GM23338 (cell line): ENCODE data around the gene C2orf42. TPM values are rescaled to one million over a fixed set of nuclear protein-coding genes. Genes with fewer than 3 reads are reported as not detected.

Experiments
- ATAC-seq: fragments of 200-7000 bp; cut with Tn5 transposase; 3 replicates; pipeline ENCODE4 v1.9.1; 2020
- DNase-seq: peaks from one replicate; pipeline ENCODE4 v3.0.0-alpha.2; 2015; ENCODE audit warnings: low spot score
- H2AFZ ChIP-seq: fragments of 200-600 bp; sonication (generic); 2 replicates; pipeline ENCODE4 v1.8.0; 2016; ENCODE audit warnings: antibody characterized with exemption, mild to moderate bottlenecking, moderate library complexity
- H3F3A ChIP-seq: fragments of 200-600 bp; sonication (generic); replicated peaks from 2 replicates; pipeline ENCODE4 v1.8.0; 2017; ENCODE audit warnings: antibody characterized with exemption, mixed run types, low read depth
- H3K27ac ChIP-seq: fragments of 200-600 bp; sonication (generic); 2 replicates; pipeline ENCODE4 v1.6.1; 2016; ENCODE audit warnings: low read depth
- H3K27me3 ChIP-seq: fragments of 200-600 bp; sonication (generic); 2 replicates; pipeline ENCODE4 v1.8.0; 2016; ENCODE audit warnings: mild to moderate bottlenecking, mixed run types, moderate library complexity; ENCODE audit not compliant: insufficient read depth
- H3K36me3 ChIP-seq: fragments of 200-600 bp; sonication (generic); 2 replicates; pipeline ENCODE4 v1.8.0; 2016; ENCODE audit warnings: mild to moderate bottlenecking; ENCODE audit not compliant: insufficient read depth
- H3K4me1 ChIP-seq: fragments of 200-600 bp; sonication (generic); 2 replicates; pipeline ENCODE4 v1.8.0; 2016; ENCODE audit warnings: mild to moderate bottlenecking, moderate library complexity; ENCODE audit not compliant: insufficient read depth
- H3K4me2 ChIP-seq: fragments of 200-600 bp; sonication (generic); 2 replicates; pipeline ENCODE4 v1.7.1; 2017; ENCODE audit warnings: mixed run types
- H3K4me3 ChIP-seq: fragments of 200-600 bp; sonication (generic); 2 replicates; pipeline ENCODE4 v1.6.1; 2016; ENCODE audit warnings: mixed run types
- H3K79me2 ChIP-seq: fragments of 200-600 bp; sonication (generic); replicated peaks from 2 replicates; pipeline ENCODE4 v1.8.0; 2017; ENCODE audit warnings: mild to moderate bottlenecking; ENCODE audit not compliant: insufficient read depth
- H3K9me2 ChIP-seq: fragments of 200-600 bp; sonication (generic); 2 replicates; pipeline ENCODE4 v1.8.0; 2017; ENCODE audit not compliant: insufficient read depth
- H4K20me1 ChIP-seq: fragments of 200-600 bp; sonication (generic); replicated peaks from 2 replicates; pipeline ENCODE4 v1.8.0; 2017; ENCODE audit warnings: mild to moderate bottlenecking; ENCODE audit not compliant: insufficient read depth
- H3K27ac Mint-ChIP-seq: 2 replicates; pipeline ENCODE4 v1.8.0; 2020; ENCODE audit warnings: inconsistent platforms, mild to moderate bottlenecking, moderate library complexity, mixed read lengths
- H3K27me3 Mint-ChIP-seq: 3 replicates; pipeline ENCODE4 v1.8.0; 2022; ENCODE audit warnings: low read depth, mild to moderate bottlenecking, moderate library complexity, mixed read lengths, inconsistent platforms; ENCODE audit not compliant: insufficient read depth, poor library complexity
- H3K36me3 Mint-ChIP-seq: 3 replicates; pipeline ENCODE4 v1.8.0; 2021; ENCODE audit warnings: low read depth, mild to moderate bottlenecking, inconsistent platforms, moderate library complexity, mixed read lengths
- H3K4me1 Mint-ChIP-seq: 3 replicates; pipeline ENCODE4 v1.8.0; 2020; ENCODE audit warnings: mild to moderate bottlenecking, inconsistent platforms, mixed read lengths
- H3K4me3 Mint-ChIP-seq: 3 replicates; pipeline ENCODE4 v1.8.0; 2021; ENCODE audit warnings: moderate library complexity, mild to moderate bottlenecking, inconsistent platforms, mixed read lengths
- H3K9me3 Mint-ChIP-seq: 3 replicates; pipeline ENCODE4 v1.8.0; 2020; ENCODE audit warnings: moderate library complexity, mild to moderate bottlenecking, inconsistent platforms, mixed read lengths
- CREB1 ChIP-seq: fragments of 250-450 bp; sonication (Bioruptor Pico); IDR thresholded peaks from 2 replicates; pipeline ENCODE4 v1.5.0; 2020; ENCODE audit warnings: low read depth, mild to moderate bottlenecking, moderate library complexity
- EZH2 ChIP-seq: fragments of 200-600 bp; sonication (generic); IDR thresholded peaks from one replicate; pipeline ENCODE4 v1.8.0; 2017; ENCODE audit warnings: antibody characterized with exemption, mild to moderate bottlenecking, low read depth; ENCODE audit not compliant: unreplicated experiment
- EZH2phosphoT487 ChIP-seq: fragments of 200-600 bp; sonication (generic); IDR thresholded peaks from one replicate; pipeline ENCODE4 v1.8.1; 2018; ENCODE audit warnings: antibody characterized with exemption; ENCODE audit not compliant: unreplicated experiment
- JUNB ChIP-seq: IDR thresholded peaks from one replicate; pipeline ENCODE4 v1.6.1; 2016; ENCODE audit warnings: antibody characterized with exemption; ENCODE audit not compliant: unreplicated experiment
- NANOG ChIP-seq: IDR thresholded peaks from 2 replicates; pipeline ENCODE4 v1.6.1; 2016; ENCODE audit warnings: antibody characterized with exemption, borderline replicate concordance
- POLR2AphosphoS5 ChIP-seq: IDR thresholded peaks from 2 replicates; pipeline ENCODE4 v1.6.1; 2016; ENCODE audit warnings: antibody characterized with exemption, low read depth
- STAT1 ChIP-seq: IDR thresholded peaks from one replicate; pipeline ENCODE4 v1.6.1; 2016; ENCODE audit warnings: antibody characterized with exemption; ENCODE audit not compliant: unreplicated experiment
- ZNF114 ChIP-seq: fragments of 250-450 bp; sonication (Bioruptor Pico); IDR thresholded peaks from 2 replicates; pipeline ENCODE4 v1.5.0; 2020; ENCODE audit warnings: mild to moderate bottlenecking, moderate library complexity
- ZNF331 ChIP-seq: fragments of 250-450 bp; sonication (Bioruptor Pico); IDR thresholded peaks from 2 replicates; pipeline ENCODE4 v1.5.0; 2020; ENCODE audit warnings: low read depth, mild to moderate bottlenecking, moderate library complexity
- polyA plus RNA-seq: library from polyadenylated mRNA; unstranded; fragments of >200 nt; fragmentation: Nextera tagmentation; extraction: Ambion mirVana; gene quantifications from 2 replicates; pipeline ENCODE4 v1.2.1, GENCODE V29; 2016
- total RNA-seq: library from RNA; depleted of rRNA; stranded (reverse); fragments of >200 nt; shearing (Covaris generic); gene quantifications from 2 replicates; pipeline ENCODE4 v1.2.3, GENCODE V29; 2014
- TF ChIP-seq, protein P1 (sequence below): fragments of 250-450 bp; sonication (Bioruptor Pico); IDR thresholded peaks from 2 replicates; pipeline ENCODE4 v1.5.0; 2020; ENCODE audit warnings: mild to moderate bottlenecking, moderate library complexity
- TF ChIP-seq, protein P2 (sequence below), 2 experiments: fragments of 200-600 bp in 1 of 2; sonication (generic) in 1 of 2; conservative IDR thresholded peaks; 2 replicates each; pipeline versions ENCODE4 v1.5.1 to v1.6.1; 2016 to 2017; ENCODE audit warnings: antibody characterized with exemption in 2 of 2, low read depth in 2 of 2, mild to moderate bottlenecking in 2 of 2, moderate library complexity in 1 of 2
- TF ChIP-seq, protein P3 (sequence below): IDR thresholded peaks from one replicate; pipeline ENCODE4 v1.6.1; 2018; ENCODE audit warnings: antibody characterized with exemption; ENCODE audit not compliant: unreplicated experiment
- TF ChIP-seq, protein P4 (sequence below): IDR thresholded peaks from 2 replicates; pipeline ENCODE4 v1.6.1; 2016; ENCODE audit warnings: antibody characterized with exemption

C2orf42 gene
- total and polyA plus RNA-seq, 2 experiments from 2014 or later = 4.3 to 6.9 TPM

DNA sequence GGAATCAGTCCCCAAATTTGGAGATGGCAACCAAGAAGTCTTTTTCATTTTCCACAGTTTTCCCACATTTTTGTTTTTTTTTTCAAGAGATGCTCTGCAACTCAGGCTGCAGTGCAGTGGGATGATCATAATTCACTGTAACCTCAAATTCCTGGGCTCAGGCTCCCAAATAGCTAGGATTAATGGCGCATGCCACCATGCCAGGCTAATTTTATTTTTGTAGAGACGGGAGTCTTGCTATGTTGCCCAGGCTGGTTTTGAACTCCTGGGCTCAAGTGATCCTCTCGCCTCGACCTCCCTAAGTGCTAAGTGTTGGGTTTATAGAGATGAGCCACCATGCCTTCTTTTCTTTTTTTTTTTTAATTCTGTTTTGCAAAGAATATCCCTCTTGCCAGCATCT is 68.3 kb downstream of the C2orf42 start:
- TF ChIP-seq CREB1 (CRISPR knock-in tag) (no peak), ZNF114 (CRISPR knock-in tag) (no peak), EZH2 (no peak), JUNB (no peak), NANOG (no peak), STAT1 (no peak), POLR2AphosphoS5 (no peak), EZH2phosphoT487 (no peak), ZNF331 (CRISPR knock-in tag) (no peak)
- TF ChIP-seq, protein P1, sequence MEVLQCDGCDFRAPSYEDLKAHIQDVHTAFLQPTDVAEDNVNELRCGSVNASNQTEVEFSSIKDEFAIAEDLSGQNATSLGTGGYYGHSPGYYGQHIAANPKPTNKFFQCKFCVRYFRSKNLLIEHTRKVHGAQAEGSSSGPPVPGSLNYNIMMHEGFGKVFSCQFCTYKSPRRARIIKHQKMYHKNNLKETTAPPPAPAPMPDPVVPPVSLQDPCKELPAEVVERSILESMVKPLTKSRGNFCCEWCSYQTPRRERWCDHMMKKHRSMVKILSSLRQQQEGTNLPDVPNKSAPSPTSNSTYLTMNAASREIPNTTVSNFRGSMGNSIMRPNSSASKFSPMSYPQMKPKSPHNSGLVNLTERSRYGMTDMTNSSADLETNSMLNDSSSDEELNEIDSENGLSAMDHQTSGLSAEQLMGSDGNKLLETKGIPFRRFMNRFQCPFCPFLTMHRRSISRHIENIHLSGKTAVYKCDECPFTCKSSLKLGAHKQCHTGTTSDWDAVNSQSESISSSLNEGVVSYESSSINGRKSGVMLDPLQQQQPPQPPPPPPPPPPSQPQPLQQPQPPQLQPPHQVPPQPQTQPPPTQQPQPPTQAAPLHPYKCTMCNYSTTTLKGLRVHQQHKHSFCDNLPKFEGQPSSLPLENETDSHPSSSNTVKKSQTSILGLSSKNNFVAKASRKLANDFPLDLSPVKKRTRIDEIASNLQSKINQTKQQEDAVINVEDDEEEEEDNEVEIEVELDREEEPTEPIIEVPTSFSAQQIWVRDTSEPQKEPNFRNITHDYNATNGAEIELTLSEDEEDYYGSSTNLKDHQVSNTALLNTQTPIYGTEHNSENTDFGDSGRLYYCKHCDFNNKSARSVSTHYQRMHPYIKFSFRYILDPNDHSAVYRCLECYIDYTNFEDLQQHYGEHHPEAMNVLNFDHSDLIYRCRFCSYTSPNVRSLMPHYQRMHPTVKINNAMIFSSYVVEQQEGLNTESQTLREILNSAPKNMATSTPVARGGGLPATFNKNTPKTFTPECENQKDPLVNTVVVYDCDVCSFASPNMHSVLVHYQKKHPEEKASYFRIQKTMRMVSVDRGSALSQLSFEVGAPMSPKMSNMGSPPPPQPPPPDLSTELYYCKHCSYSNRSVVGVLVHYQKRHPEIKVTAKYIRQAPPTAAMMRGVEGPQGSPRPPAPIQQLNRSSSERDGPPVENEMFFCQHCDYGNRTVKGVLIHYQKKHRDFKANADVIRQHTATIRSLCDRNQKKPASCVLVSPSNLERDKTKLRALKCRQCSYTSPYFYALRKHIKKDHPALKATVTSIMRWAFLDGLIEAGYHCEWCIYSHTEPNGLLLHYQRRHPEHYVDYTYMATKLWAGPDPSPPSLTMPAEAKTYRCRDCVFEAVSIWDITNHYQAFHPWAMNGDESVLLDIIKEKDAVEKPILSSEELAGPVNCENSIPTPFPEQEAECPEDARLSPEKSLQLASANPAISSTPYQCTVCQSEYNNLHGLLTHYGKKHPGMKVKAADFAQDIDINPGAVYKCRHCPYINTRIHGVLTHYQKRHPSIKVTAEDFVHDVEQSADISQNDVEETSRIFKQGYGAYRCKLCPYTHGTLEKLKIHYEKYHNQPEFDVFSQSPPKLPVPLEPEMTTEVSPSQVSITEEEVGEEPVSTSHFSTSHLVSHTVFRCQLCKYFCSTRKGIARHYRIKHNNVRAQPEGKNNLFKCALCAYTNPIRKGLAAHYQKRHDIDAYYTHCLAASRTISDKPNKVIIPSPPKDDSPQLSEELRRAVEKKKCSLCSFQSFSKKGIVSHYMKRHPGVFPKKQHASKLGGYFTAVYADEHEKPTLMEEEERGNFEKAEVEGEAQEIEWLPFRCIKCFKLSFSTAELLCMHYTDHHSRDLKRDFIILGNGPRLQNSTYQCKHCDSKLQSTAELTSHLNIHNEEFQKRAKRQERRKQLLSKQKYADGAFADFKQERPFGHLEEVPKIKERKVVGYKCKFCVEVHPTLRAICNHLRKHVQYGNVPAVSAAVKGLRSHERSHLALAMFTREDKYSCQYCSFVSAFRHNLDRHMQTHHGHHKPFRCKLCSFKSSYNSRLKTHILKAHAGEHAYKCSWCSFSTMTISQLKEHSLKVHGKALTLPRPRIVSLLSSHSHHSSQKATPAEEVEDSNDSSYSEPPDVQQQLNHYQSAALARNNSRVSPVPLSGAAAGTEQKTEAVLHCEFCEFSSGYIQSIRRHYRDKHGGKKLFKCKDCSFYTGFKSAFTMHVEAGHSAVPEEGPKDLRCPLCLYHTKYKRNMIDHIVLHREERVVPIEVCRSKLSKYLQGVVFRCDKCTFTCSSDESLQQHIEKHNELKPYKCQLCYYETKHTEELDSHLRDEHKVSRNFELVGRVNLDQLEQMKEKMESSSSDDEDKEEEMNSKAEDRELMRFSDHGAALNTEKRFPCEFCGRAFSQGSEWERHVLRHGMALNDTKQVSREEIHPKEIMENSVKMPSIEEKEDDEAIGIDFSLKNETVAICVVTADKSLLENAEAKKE (CRISPR knock-in tag) = no peak
- TF ChIP-seq, protein P2, sequence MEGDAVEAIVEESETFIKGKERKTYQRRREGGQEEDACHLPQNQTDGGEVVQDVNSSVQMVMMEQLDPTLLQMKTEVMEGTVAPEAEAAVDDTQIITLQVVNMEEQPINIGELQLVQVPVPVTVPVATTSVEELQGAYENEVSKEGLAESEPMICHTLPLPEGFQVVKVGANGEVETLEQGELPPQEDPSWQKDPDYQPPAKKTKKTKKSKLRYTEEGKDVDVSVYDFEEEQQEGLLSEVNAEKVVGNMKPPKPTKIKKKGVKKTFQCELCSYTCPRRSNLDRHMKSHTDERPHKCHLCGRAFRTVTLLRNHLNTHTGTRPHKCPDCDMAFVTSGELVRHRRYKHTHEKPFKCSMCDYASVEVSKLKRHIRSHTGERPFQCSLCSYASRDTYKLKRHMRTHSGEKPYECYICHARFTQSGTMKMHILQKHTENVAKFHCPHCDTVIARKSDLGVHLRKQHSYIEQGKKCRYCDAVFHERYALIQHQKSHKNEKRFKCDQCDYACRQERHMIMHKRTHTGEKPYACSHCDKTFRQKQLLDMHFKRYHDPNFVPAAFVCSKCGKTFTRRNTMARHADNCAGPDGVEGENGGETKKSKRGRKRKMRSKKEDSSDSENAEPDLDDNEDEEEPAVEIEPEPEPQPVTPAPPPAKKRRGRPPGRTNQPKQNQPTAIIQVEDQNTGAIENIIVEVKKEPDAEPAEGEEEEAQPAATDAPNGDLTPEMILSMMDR (conservative IDR thresholded peaks at IDR 0.05; ENCODE audit: low read depth in 2 of 2) = no peak
- TF ChIP-seq, protein P3, sequence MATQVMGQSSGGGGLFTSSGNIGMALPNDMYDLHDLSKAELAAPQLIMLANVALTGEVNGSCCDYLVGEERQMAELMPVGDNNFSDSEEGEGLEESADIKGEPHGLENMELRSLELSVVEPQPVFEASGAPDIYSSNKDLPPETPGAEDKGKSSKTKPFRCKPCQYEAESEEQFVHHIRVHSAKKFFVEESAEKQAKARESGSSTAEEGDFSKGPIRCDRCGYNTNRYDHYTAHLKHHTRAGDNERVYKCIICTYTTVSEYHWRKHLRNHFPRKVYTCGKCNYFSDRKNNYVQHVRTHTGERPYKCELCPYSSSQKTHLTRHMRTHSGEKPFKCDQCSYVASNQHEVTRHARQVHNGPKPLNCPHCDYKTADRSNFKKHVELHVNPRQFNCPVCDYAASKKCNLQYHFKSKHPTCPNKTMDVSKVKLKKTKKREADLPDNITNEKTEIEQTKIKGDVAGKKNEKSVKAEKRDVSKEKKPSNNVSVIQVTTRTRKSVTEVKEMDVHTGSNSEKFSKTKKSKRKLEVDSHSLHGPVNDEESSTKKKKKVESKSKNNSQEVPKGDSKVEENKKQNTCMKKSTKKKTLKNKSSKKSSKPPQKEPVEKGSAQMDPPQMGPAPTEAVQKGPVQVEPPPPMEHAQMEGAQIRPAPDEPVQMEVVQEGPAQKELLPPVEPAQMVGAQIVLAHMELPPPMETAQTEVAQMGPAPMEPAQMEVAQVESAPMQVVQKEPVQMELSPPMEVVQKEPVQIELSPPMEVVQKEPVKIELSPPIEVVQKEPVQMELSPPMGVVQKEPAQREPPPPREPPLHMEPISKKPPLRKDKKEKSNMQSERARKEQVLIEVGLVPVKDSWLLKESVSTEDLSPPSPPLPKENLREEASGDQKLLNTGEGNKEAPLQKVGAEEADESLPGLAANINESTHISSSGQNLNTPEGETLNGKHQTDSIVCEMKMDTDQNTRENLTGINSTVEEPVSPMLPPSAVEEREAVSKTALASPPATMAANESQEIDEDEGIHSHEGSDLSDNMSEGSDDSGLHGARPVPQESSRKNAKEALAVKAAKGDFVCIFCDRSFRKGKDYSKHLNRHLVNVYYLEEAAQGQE = no peak
- TF ChIP-seq, protein P4, sequence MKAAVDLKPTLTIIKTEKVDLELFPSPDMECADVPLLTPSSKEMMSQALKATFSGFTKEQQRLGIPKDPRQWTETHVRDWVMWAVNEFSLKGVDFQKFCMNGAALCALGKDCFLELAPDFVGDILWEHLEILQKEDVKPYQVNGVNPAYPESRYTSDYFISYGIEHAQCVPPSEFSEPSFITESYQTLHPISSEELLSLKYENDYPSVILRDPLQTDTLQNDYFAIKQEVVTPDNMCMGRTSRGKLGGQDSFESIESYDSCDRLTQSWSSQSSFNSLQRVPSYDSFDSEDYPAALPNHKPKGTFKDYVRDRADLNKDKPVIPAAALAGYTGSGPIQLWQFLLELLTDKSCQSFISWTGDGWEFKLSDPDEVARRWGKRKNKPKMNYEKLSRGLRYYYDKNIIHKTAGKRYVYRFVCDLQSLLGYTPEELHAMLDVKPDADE = no peak
- Histone ChIP-seq H4K20me1 (no peaks in the 10 kb centered on the region), H3K36me3 (no peaks in the 10 kb centered on the region), H3F3A (peaks cover 16% of the 10 kb centered on the region), H3K4me3 (no peak overlapping the region), H3K79me2 (no peaks in the 10 kb centered on the region), H3K27ac (peak overlapping the region; percentile 100), H2AFZ (no peak overlapping the region), H3K9me2 (no peaks in the 10 kb centered on the region), H3K4me1 (peaks cover 31% of the 10 kb centered on the region), H3K27me3 (no peaks in the 10 kb centered on the region), H3K4me2 (peak overlapping the region; percentile 59)
- DNase-seq (no peak), ATAC-seq (no peak)
- peaks cover 41% of the 10 kb centered on the region for H3K4me1 Mint-ChIP-seq
- peaks cover 20% of the 10 kb centered on the region for H3K27me3 Mint-ChIP-seq
- H3K36me3 Mint-ChIP-seq = no peaks in the 10 kb centered on the region
- H3K4me3 Mint-ChIP-seq = no peak overlapping the region; the same call in 2 of the 3 replicates
- H3K27ac Mint-ChIP-seq = peak overlapping the region; percentile 99; the same call in 1 of the 2 replicates
- peaks cover 4% of the 10 kb centered on the region; the same call in 2 of the 3 replicates for H3K9me3 Mint-ChIP-seq
